Stimulated activated naive CD8-positive, alpha-beta T cell treated with anti-CD3 and anti-CD28 coated beads, Interleukin-15, Interleukin-2, amounts not matched to agents 100 U/mL and 50 U/mL, for 24 hours (primary cell): Measurements from ENCODE around the gene TMEM250.
A peak's percentile ranks its signal among the peaks of the same experiment; 100 is the strongest.

Experiments
- ATAC-seq: fragments of 150-1000 bp; cut with Tn5 transposase; one replicate; pipeline ENCODE4 v1.10.0; 2021
- DNase-seq: peaks from one replicate; pipeline ENCODE4 v3.0.0; 2021

Gene TMEM250

GRCh38 chr9:136147038-136147889 lies 28.6 kb upstream of the TMEM250 start:
- ATAC-seq (no peak), DNase-seq (no peak)

- DNase-seq (no peak), ATAC-seq (no peak)
These were observed 27.7 kb upstream of the TMEM250 start for GRCh38 chr9:136146126-136147037.

- DNase-seq (no peak), ATAC-seq (no peak)
These were observed 26.9 kb upstream of the TMEM250 start for GRCh38 chr9:136145580-136145979.

- ATAC-seq (no peak), DNase-seq (no peak)
These were observed 25.8 kb upstream of the TMEM250 start for GRCh38 chr9:136144450-136144849.

- no peak for DNase-seq
These were observed 24.7 kb upstream of the TMEM250 start for GRCh38 chr9:136143215-136144001.

GRCh38 chr9:136142859-136143214 lies 24.2 kb upstream of the TMEM250 start:
- DNase-seq, result no peak

More at GRCh38 chr9:136143215-136144001, 24.7 kb upstream of the TMEM250 start:
- no peak for ATAC-seq

GRCh38 chr9:136142414-136142796 lies 23.7 kb upstream of the TMEM250 start:
- DNase-seq (no peak), ATAC-seq (no peak)

More at GRCh38 chr9:136142859-136143214, 24.2 kb upstream of the TMEM250 start:
- no peak for ATAC-seq

GRCh38 chr9:136141682-136142413 lies 23.2 kb upstream of the TMEM250 start:
- DNase-seq (no peak), ATAC-seq (no peak)

- DNase-seq (no peak), ATAC-seq (no peak)
These were observed 22.3 kb upstream of the TMEM250 start for GRCh38 chr9:136140966-136141365.

- no peak for DNase-seq
- no peak for ATAC-seq
These were observed 21.4 kb upstream of the TMEM250 start for GRCh38 chr9:136140046-136140445.

GRCh38 chr9:136138566-136138965 lies 19.9 kb upstream of the TMEM250 start:
- ATAC-seq, result no peak
- DNase-seq, result peak; percentile 69

GRCh38 chr9:136137321-136138265 lies 18.9 kb upstream of the TMEM250 start:
- ATAC-seq (no peak), DNase-seq (no peak)

GRCh38 chr9:136136127-136136925 lies 17.7 kb upstream of the TMEM250 start:
- DNase-seq, result no peak
- ATAC-seq, result no peak

- ATAC-seq (no peak), DNase-seq (no peak)
These were observed 16.9 kb upstream of the TMEM250 start for GRCh38 chr9:136135326-136136126.

GRCh38 chr9:136133959-136134484 lies 15.3 kb upstream of the TMEM250 start:
- DNase-seq (no peak), ATAC-seq (no peak)

GRCh38 chr9:136133191-136133958 lies 14.7 kb upstream of the TMEM250 start:
- DNase-seq, result peak; percentile 54
- ATAC-seq, result peak; percentile 25

- ATAC-seq (no peak), DNase-seq (no peak)
These were observed 13.9 kb upstream of the TMEM250 start for GRCh38 chr9:136132512-136133050.
